IMR-90 (cell line): ENCODE measurements around the gene NUDT16. TPM values are rescaled to one million over a fixed set of nuclear protein-coding genes. Genes with fewer than 3 reads are reported as not detected.

Source experiments
- ATAC-seq: fragments of 200-7000 bp; cut with Tn5 transposase; 2 replicates; pipeline ENCODE4 v1.9.1; 2020; ENCODE audit warnings: low read depth, mild to moderate bottlenecking, moderate library complexity
- BruUV-seq: library from RNA; stranded (reverse); fragments of 400-500 nt; replicated peaks from 2 replicates; lab custom pipeline; 2021; lab: Mats Ljungman, UMichigan
- CTCF ChIA-PET: fragments of 300-600 bp; formaldehyde crosslinking; extraction: SDS; loops from one replicate; lab custom pipeline; 2021; ENCODE audit warnings: antibody characterized with exemption; lab: Yijun Ruan, JAX
- POLR2A ChIA-PET: fragments of 300-600 bp; sonication (Branson Sonifier 250); formaldehyde crosslinking; loops from one replicate; lab custom pipeline; 2022; ENCODE audit warnings: antibody characterized with exemption; ENCODE audit not compliant: unreplicated experiment; lab: Charles Lee
- DNase-seq: peaks from one replicate; pipeline ENCODE4 v3.0.0; 2013
- H2AFZ ChIP-seq: replicated peaks from 2 replicates; pipeline ENCODE3; 2013; ENCODE audit warnings: low read length, mild to moderate bottlenecking; ENCODE audit not compliant: poor library complexity
- H2AK5ac ChIP-seq: 2 replicates; pipeline ENCODE4 v1.6.1; 2013; ENCODE audit warnings: low read depth, low read length, inconsistent platforms
- H2AK9ac ChIP-seq: replicated peaks from 2 replicates; pipeline ENCODE3; 2013; ENCODE audit warnings: mild to moderate bottlenecking, low read depth, low read length, moderate library complexity; ENCODE audit not compliant: poor library complexity
- H2BK120ac ChIP-seq: 2 replicates; pipeline ENCODE4 v1.6.1; 2013; ENCODE audit warnings: low read depth, low read length, inconsistent platforms
- H2BK15ac ChIP-seq: 3 replicates; pipeline ENCODE4 v1.6.1; 2013; ENCODE audit warnings: low read depth, low read length, inconsistent platforms
- H2BK20ac ChIP-seq: 2 replicates; pipeline ENCODE4 v1.6.1; 2013; ENCODE audit warnings: low read depth, mild to moderate bottlenecking, inconsistent platforms, low read length, moderate library complexity
- H2BK5ac ChIP-seq: 2 replicates; pipeline ENCODE4 v1.6.1; 2013; ENCODE audit warnings: mild to moderate bottlenecking, low read depth, low read length, inconsistent platforms; ENCODE audit not compliant: poor library complexity, severe bottlenecking
- H3K14ac ChIP-seq: replicated peaks from 2 replicates; pipeline ENCODE4 v1.6.1; 2013; ENCODE audit warnings: low read depth, low read length, inconsistent platforms
- H3K18ac ChIP-seq: 2 replicates; pipeline ENCODE4 v1.6.1; 2013; ENCODE audit warnings: low read depth, low read length, control low read depth
- H3K23ac ChIP-seq: 2 replicates; pipeline ENCODE4 v1.6.1; 2013; ENCODE audit warnings: low read depth, low read length, inconsistent platforms
- H3K27ac ChIP-seq: 2 replicates; pipeline ENCODE4 v1.5.1; 2013; ENCODE audit warnings: mild to moderate bottlenecking, control low read depth, low read length; ENCODE audit not compliant: insufficient read depth
- H3K27me3 ChIP-seq: 2 replicates; pipeline ENCODE4 v1.6.1; 2013; ENCODE audit warnings: low read length; ENCODE audit not compliant: control insufficient read depth, insufficient read depth
- H3K36me3 ChIP-seq: 2 replicates; pipeline ENCODE4 v1.6.1; 2013; ENCODE audit warnings: low read length, mixed read lengths; ENCODE audit not compliant: control insufficient read depth, insufficient read depth
- H3K4ac ChIP-seq: 2 replicates; pipeline ENCODE4 v1.6.1; 2013; ENCODE audit warnings: low read depth, low read length, inconsistent platforms
- H3K4me1 ChIP-seq: 2 replicates; pipeline ENCODE4 v1.6.1; 2013; ENCODE audit warnings: low read length, mixed read lengths; ENCODE audit not compliant: control insufficient read depth, insufficient read depth
- H3K4me2 ChIP-seq: 2 replicates; pipeline ENCODE4 v1.6.1; 2013; ENCODE audit warnings: low read depth, mild to moderate bottlenecking, control low read depth, low read length, moderate library complexity
- H3K4me3 ChIP-seq: 2 replicates; pipeline ENCODE4 v1.5.1; 2013; ENCODE audit warnings: low read depth, mild to moderate bottlenecking, control low read depth, low read length, moderate library complexity; ENCODE audit not compliant: insufficient read depth
- H3K56ac ChIP-seq: 2 replicates; pipeline ENCODE4 v1.6.1; 2013; ENCODE audit warnings: low read length, inconsistent platforms; ENCODE audit not compliant: insufficient read depth; ENCODE audit errors: extremely low read depth
- H3K79me1 ChIP-seq, 2 experiments: 2 replicates each; pipeline ENCODE4 v1.6.1; 2013; ENCODE audit warnings: low read length in 2 of 2, inconsistent platforms in 1 of 2, low read depth in 1 of 2
- H3K9ac ChIP-seq: 2 replicates; pipeline ENCODE4 v1.6.1; 2013; ENCODE audit warnings: low read depth, low read length, control low read depth
- H3K9me1 ChIP-seq: 2 replicates; pipeline ENCODE4 v1.6.1; 2013; ENCODE audit warnings: low read length, inconsistent platforms; ENCODE audit not compliant: insufficient read depth
- H3K9me3 ChIP-seq: 2 replicates; pipeline ENCODE4 v1.6.1; 2013; ENCODE audit warnings: low read length; ENCODE audit not compliant: control insufficient read depth, insufficient read depth
- H4K20me1 ChIP-seq: 2 replicates; pipeline ENCODE4 v1.6.1; 2013; ENCODE audit warnings: low read length, inconsistent platforms; ENCODE audit not compliant: insufficient read depth
- H4K5ac ChIP-seq: 2 replicates; pipeline ENCODE4 v1.6.1; 2013; ENCODE audit warnings: mild to moderate bottlenecking, low read depth, low read length, control low read depth
- H4K8ac ChIP-seq, 2 experiments: 2 replicates each; pipeline ENCODE4 v1.6.1; 2013; ENCODE audit warnings: low read depth in 2 of 2, low read length in 2 of 2, control low read depth in 1 of 2, inconsistent platforms in 1 of 2
- H4K91ac ChIP-seq: 2 replicates; pipeline ENCODE4 v1.6.1; 2013; ENCODE audit warnings: low read depth, low read length, inconsistent platforms; ENCODE audit not compliant: insufficient read depth
- CEBPB ChIP-seq: IDR thresholded peaks from 2 replicates; pipeline ENCODE4 v1.6.1; 2012; ENCODE audit warnings: low read depth, low read length, improper control_type of control experiment
- CHD1 ChIP-seq: IDR thresholded peaks from 2 replicates; pipeline ENCODE4 v1.6.1; 2012; ENCODE audit warnings: low read depth, low read length, improper control_type of control experiment
- ELK1 ChIP-seq: fragments of 150-350 bp; IDR thresholded peaks from 2 replicates; pipeline ENCODE4 v1.6.1; 2016; ENCODE audit warnings: low read depth, mild to moderate bottlenecking, low read length, moderate library complexity, borderline replicate concordance
- FOS ChIP-seq: fragments of 150-350 bp; IDR thresholded peaks from 2 replicates; pipeline ENCODE4 v1.6.1; 2016; ENCODE audit warnings: low read depth, low read length
- MAFK ChIP-seq: IDR thresholded peaks from 2 replicates; pipeline ENCODE4 v1.6.1; 2012; ENCODE audit warnings: low read depth, low read length, improper control_type of control experiment
- MAZ ChIP-seq: IDR thresholded peaks from 2 replicates; pipeline ENCODE4 v1.6.1; 2012; ENCODE audit warnings: low read depth, mild to moderate bottlenecking, low read length, improper control_type of control experiment, moderate library complexity, borderline replicate concordance
- WGBS, 2 experiments: methylation state at CpG; one replicate each; pipeline versions ENCODE4 v1.1.5 to v1.1.7; 2013; ENCODE audit warnings: missing lambda C conversion rate in 2 of 2; ENCODE audit not compliant: insufficient read length in 1 of 2; ENCODE audit errors: extremely low coverage in 2 of 2; 5-methylcytosine and 5-hydroxymethylcytosine counted together
- dilution Hi-C: fragments of 300-500 bp; cut with HindIII; formaldehyde crosslinking; loops from one replicate; pipeline ENCODE4 v1.14.3; 2018; ENCODE audit warnings: low sequenced_read_pairs; ENCODE audit not compliant: unreplicated experiment
- in situ Hi-C: fragments of 300-500 bp; cut with MboI; formaldehyde crosslinking; loops from 3 replicates; pipeline ENCODE4 v1.14.3; 2019; ENCODE audit warnings: low sequenced_read_pairs, inconsistent platforms, mixed read lengths
- intact Hi-C: fragments of 100-400 bp; cut with micrococcal nuclease; formaldehyde crosslinking; loops from 2 replicates; pipeline ENCODE4 v1.10.0; 2022
- polyA plus RNA-seq, 3 experiments: library from polyadenylated mRNA; depleted of rRNA; stranded (reverse); fragments of >200 nt; gene quantifications; 2 replicates each; pipeline ENCODE4 v1.2.3, GENCODE V29; 2012; ENCODE audit warnings: low replicate concordance in 1 of 3
- total RNA-seq: library from RNA; depleted of rRNA; stranded (reverse); fragments of >200 nt; gene quantifications from 2 replicates; pipeline ENCODE4 v1.2.3, GENCODE V29; 2012
- TF ChIP-seq, protein P1 (sequence below): fragments of 150-350 bp; IDR thresholded peaks from 2 replicates; pipeline ENCODE4 v1.6.1; 2017; ENCODE audit warnings: mild to moderate bottlenecking, antibody characterized with exemption, low read length, low read depth

Gene NUDT16
- total and polyA plus RNA-seq, 2 of the 4 experiments (the other 2 are of a cell fraction), result 8.9 to 10.4 TPM

DNA sequence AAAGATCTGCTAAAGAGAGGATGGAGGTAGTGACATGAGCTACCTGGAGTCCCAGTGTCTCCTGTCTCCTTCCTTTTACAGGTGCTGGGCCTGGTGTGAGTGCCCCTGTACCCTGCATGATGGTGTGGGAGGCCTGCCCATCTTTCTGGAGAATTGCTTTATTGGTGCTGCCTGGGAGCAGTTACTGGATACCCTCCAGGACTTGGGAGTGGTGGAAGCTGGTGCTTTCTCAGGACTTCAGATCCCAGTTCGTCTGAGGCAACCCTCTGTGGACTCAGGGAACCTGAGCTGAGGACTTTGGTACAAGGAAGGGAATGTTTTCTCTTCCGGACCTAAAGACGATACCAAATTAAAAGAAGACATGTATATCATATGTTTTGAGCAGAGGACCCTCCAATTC is 18.3 kb upstream of the NUDT16 start:
- no CpG with 5 or more reads among the region's 3 CpGs for WGBS, 2 experiments
- DNase-seq (no peak), ATAC-seq (no peak)
- no peaks in the 10 kb centered on the region for H3K36me3 ChIP-seq
- H3K23ac ChIP-seq, result no peak overlapping the region
- no peak overlapping the region for H3K4me3 ChIP-seq
- H4K5ac ChIP-seq, result no peak overlapping the region
- intact Hi-C loops, result no loop called here
- H2AFZ ChIP-seq, result no peak overlapping the region
- H3K18ac ChIP-seq, result no peak overlapping the region
- H3K9me1 ChIP-seq, result no peaks in the 10 kb centered on the region
- H4K8ac ChIP-seq, result no peak overlapping the region
- H3K27me3 ChIP-seq, result peaks cover 4% of the 10 kb centered on the region; the same call in 1 of the 2 replicates
- H3K4ac ChIP-seq, result no peak overlapping the region
- no peak overlapping the region for H2BK120ac ChIP-seq
- H2BK15ac ChIP-seq, result no peak overlapping the region
- H2AK5ac ChIP-seq, result no peak overlapping the region
- no peak overlapping the region for H3K9ac ChIP-seq
- dilution Hi-C loops, result no loop called here
- no peak overlapping the region for H2BK20ac ChIP-seq
- no peak overlapping the region for H3K4me2 ChIP-seq
- H3K14ac ChIP-seq, result no peak overlapping the region
- H3K4me1 ChIP-seq, result no peaks in the 10 kb centered on the region
- H4K20me1 ChIP-seq, result no peaks in the 10 kb centered on the region
- no TSS peak for BruUV-seq
- no peak for TF ChIP-seq CEBPB
- TF ChIP-seq ELK1, result no peak
- TF ChIP-seq, protein P1, sequence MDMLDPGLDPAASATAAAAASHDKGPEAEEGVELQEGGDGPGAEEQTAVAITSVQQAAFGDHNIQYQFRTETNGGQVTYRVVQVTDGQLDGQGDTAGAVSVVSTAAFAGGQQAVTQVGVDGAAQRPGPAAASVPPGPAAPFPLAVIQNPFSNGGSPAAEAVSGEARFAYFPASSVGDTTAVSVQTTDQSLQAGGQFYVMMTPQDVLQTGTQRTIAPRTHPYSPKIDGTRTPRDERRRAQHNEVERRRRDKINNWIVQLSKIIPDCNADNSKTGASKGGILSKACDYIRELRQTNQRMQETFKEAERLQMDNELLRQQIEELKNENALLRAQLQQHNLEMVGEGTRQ, result no peak
- TF ChIP-seq FOS, result no peak
- TF ChIP-seq MAFK, result no peak
- no peak for TF ChIP-seq MAZ
- TF ChIP-seq CHD1, result no peak
- no peak overlapping the region for H4K91ac ChIP-seq
- H3K9me3 ChIP-seq, result no peaks in the 10 kb centered on the region
- CTCF ChIA-PET, result no interaction called here
- H3K79me1 ChIP-seq, result no peaks in the 10 kb centered on the region
- no peak overlapping the region for H2BK5ac ChIP-seq
- in situ Hi-C loops, result no loop called here
- no peak overlapping the region for H3K27ac ChIP-seq
- no peak overlapping the region for H3K56ac ChIP-seq
- no peak overlapping the region for H2AK9ac ChIP-seq
- POLR2A ChIA-PET, result no interaction called here
